GM21367 (cell line): ENCODE measurements around the gene GIN1.
"Not testable (repeated sequence)": the region's sequence is repeated elsewhere in the genome, so short reads cannot be mapped to it uniquely, and the experiment has no call there.

ENCODE experiments used
- ATAC-seq: cut with Tn5 transposase; IDR thresholded peaks from one replicate; pipeline ENCODE4 v1.9.1; 2021; ENCODE audit not compliant: unreplicated experiment

GIN1 gene

GRCh38 chr5:103119765-103120606 is at the start of gene GIN1, which contains the start of gene PPIP5K2:
Gene GIN1, minus strand, starts transcription at chr5:103120138. Its CDS starts 11,431 bp downstream, at chr5:103108707.
Gene PPIP5K2, plus strand, starts transcription at chr5:103120301. Its CDS starts 9,289 bp downstream, at chr5:103129590.
- ATAC-seq = peak; percentile 90

DNA sequence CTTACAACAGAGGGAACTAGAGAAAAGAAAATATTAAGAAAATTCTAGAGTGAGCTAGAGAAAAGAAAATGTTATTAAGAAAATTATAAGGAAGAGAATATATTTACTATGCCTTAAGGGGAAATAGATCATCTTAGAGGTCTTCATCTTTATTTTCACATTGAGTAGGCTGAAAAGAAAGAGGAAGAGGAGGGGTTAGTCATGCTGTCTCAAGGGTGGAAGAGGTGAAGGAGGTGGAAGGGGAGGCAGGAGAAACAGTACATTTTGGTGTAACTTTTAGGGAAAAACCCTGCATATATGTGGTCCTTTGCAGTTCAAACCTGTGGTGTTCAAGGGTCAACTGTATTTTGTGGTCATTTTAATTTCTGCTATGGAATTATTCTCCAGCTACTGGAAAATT is 46.8 kb upstream of the GIN1 start:
- no peak for ATAC-seq

GRCh38 chr5:103151156-103151555 is 31.2 kb upstream of the GIN1 start:
- ATAC-seq = no peak

DNA sequence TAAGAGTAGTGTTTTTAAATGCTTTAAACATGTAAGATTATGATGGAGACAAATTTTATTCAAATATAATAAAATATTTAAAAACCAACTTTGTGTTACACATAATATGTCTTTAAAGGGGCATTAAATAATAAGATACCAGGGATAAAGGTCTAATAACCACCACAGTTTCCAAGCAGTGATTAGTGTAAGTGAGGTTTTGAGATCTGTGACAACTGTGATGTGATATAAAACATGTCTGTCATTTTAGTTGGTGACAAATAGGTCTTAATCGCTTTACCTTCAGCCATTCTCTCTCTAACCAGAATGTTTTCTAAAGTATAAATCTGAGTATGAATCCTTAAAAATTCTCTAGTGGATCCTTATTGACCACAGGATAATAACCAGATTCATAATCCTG is 28.3 kb upstream of the GIN1 start:
- ATAC-seq = no peak

DNA sequence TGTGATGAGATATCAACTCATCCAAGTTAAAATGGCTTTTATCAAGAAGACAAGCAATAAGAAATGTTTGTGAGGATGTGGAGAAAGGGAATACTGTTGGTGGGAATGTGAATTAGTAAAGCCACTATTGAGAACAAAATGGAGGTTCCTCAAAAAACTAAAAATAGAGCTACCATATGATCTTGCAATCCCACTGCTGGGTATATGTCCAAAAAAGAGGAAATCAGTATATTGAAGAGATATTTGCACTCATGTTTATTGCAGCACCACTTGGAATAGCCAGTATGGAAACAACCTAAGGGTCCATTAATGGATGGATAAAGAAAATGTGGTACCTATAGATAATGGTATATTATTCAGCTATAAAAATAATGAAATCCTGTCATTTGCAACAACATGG is 25.3 kb upstream of the GIN1 start:
- ATAC-seq = no peak

GRCh38 chr5:103142132-103142531 is 22.2 kb upstream of the GIN1 start:
- ATAC-seq = not testable (repeated sequence)

DNA sequence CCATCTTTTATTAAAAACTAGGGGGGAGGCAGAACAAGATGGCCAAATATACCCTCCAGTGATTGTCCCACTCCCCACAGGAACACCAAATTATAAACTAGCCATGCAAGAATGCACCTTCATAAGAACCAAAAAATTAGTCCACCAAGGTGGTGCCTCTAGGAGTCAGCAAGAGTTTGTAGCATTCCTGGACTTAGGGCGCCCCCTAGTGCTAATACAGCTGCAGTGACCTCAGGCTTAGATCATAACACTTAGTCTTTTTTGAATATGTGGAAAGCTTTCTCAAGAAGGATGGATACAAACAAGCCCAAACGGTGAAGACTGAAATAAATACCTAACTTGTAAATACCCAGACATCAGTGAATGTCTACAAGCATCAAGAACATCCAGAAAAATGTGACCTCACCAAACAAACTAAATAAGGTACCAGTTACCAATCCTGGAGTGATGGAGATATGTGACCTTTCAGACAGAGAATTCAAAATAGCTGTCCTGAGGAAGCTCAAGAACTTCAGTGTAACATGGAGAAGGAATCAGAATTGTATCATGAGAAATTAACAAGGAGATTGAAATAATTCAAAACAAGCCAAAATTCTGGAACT is 19.4 kb upstream of the GIN1 start:
- ATAC-seq = peak; percentile 99

- no peak for ATAC-seq
These were observed 18.3 kb upstream of the GIN1 start for GRCh38 chr5:103138202-103138690.

DNA sequence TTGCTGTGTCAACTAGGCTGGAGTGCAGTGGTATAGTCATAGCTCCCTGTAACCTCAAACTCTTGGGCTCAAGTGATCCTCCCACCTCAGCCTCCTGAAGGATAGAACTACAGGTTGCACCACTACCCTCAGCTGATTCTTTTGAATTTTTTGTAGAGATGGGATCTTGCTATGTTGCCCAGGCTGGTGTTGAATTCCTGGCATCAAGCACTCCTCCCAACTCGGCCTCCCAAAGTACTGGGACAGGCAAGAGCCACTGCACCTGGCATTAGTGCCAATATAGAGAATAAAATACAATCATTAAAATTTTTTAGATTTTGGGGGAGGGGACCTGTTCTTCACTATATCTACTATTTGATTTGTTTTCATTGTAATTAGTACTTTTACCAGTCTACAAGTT is 15.5 kb upstream of the GIN1 start:
- ATAC-seq = no peak

DNA sequence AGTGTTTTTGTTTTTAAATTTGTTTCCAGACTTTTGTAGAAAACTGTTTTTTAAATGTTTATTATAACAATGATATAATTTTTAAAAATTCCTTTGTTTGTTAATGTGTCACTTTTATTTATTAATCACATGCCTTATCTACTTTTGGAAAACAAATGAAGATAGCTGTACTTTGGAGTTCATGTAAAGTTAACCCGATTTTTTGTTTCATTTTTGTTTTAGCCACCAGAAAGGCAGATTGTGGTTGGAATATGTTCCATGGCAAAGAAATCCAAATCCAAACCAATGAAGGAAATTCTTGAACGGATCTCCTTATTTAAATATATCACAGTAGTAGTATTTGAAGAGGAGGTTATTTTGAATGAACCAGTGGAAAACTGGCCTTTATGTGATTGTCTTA is 13.3 kb upstream of the GIN1 start:
- ATAC-seq = no peak

DNA sequence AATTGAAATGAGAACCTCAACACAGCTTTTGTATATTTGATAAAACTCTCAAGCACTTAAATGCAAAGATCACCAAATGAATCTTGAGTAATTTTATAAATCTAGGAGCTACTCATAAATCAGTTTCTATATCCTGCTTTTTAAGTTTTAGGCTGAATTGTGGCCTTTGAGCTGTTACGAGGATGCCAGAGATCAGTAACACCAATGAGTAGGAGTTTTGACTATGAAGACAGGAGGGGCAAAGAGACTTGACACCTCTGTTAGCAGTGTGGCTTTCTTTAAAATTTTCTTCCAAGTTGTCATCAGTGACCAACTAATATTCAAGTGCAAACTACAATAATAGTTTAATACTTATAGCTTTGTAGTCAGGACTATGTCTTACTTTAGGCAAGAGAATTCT is 12.7 kb upstream of the GIN1 start:
- ATAC-seq = no peak

DNA sequence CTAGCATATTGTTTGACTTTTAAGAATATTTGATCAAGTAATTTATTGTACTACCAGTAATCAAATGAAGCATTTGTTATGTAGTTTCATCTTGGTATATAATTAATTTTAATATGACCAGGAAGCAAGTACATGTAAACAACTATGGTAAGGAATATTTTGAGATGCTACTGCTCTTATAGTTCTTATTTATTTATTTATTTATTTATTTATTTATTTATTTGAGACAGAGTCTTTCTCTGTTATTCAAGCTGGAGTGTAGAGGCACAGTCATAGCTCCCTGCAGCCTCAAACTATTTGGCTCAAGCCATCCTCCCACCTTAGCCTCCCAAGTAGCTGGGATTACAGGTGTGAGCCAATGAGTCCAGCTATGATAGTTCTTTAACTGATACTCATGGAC is 8.3 kb upstream of the GIN1 start:
- no peak for ATAC-seq

- ATAC-seq = no peak
These were observed 7.4 kb upstream of the GIN1 start for GRCh38 chr5:103127292-103127817.

GRCh38 chr5:103126557-103126956 is 6.6 kb upstream of the GIN1 start:
- ATAC-seq = no peak

DNA sequence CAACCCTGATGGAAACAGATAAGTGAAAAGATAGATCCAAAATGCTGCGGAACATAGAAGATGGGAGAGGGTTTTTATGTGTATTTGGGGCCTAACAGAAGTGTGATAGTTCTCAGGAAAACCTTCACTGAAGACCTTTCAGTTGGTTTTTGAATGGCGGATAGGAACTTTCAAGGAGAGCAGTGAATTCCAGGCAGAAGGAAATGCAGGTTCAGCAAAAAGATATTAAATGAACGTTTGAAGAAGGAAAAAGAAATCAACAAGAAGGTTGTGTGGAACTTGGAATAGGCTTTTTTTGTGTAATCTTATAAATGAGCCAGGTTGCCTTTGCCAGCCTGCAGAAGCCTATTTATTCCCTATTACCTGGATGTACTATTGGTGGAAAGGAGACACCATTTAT is 2.3 kb upstream of the GIN1 start:
- no peak for ATAC-seq

DNA sequence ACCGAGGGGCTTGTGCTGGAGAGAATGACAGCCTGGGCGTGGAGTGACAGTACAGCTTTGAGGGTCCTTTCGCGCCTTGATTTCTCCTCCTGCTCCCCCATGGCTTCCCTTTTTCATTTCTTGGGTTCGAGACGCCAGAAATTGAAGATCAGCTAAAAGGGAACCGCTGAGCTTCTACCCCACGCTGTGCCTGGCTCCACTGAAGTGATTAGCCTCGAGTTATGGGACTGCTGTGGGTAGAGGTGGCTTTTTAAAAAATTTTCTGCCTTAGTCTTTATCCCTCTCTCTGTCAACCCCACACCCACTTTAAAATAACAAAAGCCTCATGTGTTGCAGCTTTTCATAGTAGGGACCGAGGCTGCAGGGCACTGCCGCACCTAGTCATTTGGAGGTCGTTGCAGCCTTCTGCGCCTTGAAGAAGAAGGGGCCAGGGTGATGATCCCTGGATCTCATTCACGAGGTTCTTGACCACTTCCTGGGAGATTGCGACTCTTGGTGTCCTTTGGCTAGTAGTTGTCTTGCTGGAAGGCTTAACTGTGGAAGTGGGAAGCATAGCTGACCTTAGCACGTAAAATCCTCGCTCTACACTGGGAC is 766 bp upstream of the GIN1 start:
- ATAC-seq = no peak

GRCh38 chr5:103119070-103119764 is 721 bp downstream of the GIN1 start:
- no peak for ATAC-seq

GRCh38 chr5:103117471-103117991 is 2.4 kb downstream of the GIN1 start:
- ATAC-seq = no peak

GRCh38 chr5:103114440-103114839 is 5.5 kb downstream of the GIN1 start:
- no peak for ATAC-seq

GRCh38 chr5:103112910-103113309 is 7.0 kb downstream of the GIN1 start:
- no peak for ATAC-seq

- peak; percentile 45 for ATAC-seq
These were observed 8.5 kb downstream of the GIN1 start for GRCh38 chr5:103111468-103111867.
